Activated naive CD4-positive, alpha-beta T cell treated with anti-CD3 and anti-CD28 coated beads for 36 hours (primary cell): ENCODE measurements around the gene ARHGAP19. TPM values are rescaled to one million over a fixed set of nuclear protein-coding genes. Genes with fewer than 3 reads are reported as not detected.

Experiments used
- CTCF ChIA-PET: fragments of 350-600 bp; sonication (Branson Sonifier 250); formaldehyde crosslinking; loops from one replicate; lab custom pipeline; 2021; ENCODE audit warnings: antibody characterized with exemption; lab: Charles Lee
- DNase-seq: peaks from one replicate; pipeline ENCODE4 v3.0.0-alpha.2; 2020
- H3K27ac Mint-ChIP-seq: one replicate; pipeline ENCODE4 v1.8.0; 2021; ENCODE audit warnings: mild to moderate bottlenecking, mixed read lengths
- H3K27me3 Mint-ChIP-seq: one replicate; pipeline ENCODE4 v1.8.0; 2021; ENCODE audit warnings: low read depth, mixed read lengths
- H3K36me3 Mint-ChIP-seq: one replicate; pipeline ENCODE4 v1.8.0; 2021; ENCODE audit warnings: low read depth, mixed read lengths
- H3K4me1 Mint-ChIP-seq: one replicate; pipeline ENCODE4 v1.8.0; 2021; ENCODE audit warnings: low read depth, mixed read lengths
- H3K4me3 Mint-ChIP-seq: one replicate; pipeline ENCODE4 v1.8.0; 2021; ENCODE audit warnings: mild to moderate bottlenecking, moderate library complexity, mixed read lengths
- H3K9me3 Mint-ChIP-seq: one replicate; pipeline ENCODE4 v1.8.0; 2021; ENCODE audit warnings: mixed read lengths
- intact Hi-C: fragments of 100-400 bp; cut with micrococcal nuclease; formaldehyde crosslinking; loops from one replicate; pipeline ENCODE4 v1.15.1; 2023
- total RNA-seq, 2 experiments: library from RNA; stranded (reverse); gene quantifications; one replicate each; pipeline ENCODE4 v1.2.3, GENCODE V29; 2021

ARHGAP19 gene
- total RNA-seq, 2 experiments from 2014 or later, result 76.7 to 91.9 TPM

GRCh38 chr10:97217299-97217698 is 75.1 kb downstream of the ARHGAP19 start:
- no peaks in the 10 kb centered on the region for H3K27me3 Mint-ChIP-seq
- H3K27ac Mint-ChIP-seq, result no peak overlapping the region
- no peak for DNase-seq
- H3K9me3 Mint-ChIP-seq, result no peaks in the 10 kb centered on the region
- peaks cover 10% of the 10 kb centered on the region for H3K36me3 Mint-ChIP-seq
- peaks cover 31% of the 10 kb centered on the region for H3K4me1 Mint-ChIP-seq
- CTCF ChIA-PET, result interaction anchor here (0.7 to 11.6 kb wide), 10 partner anchors 8 to 317 kb away, joined by 3 to 213 read pairs (median 5); no protein-coding TSS in a partner anchor
- intact Hi-C loops, result loop anchor here (5.0 to 10.0 kb wide), 3 partner anchors 115 to 630 kb away; partner anchors contain the start of genes FRAT2 and TM9SF3
- no peak overlapping the region for H3K4me3 Mint-ChIP-seq

- intact Hi-C loops, result loop anchor here (5.0 to 10.0 kb wide), 3 partner anchors 117 to 628 kb away; partner anchors contain the start of genes FRAT2 and TM9SF3
These were observed 76.7 kb downstream of the ARHGAP19 start for GRCh38 chr10:97215619-97216260.

GRCh38 chr10:97213431-97213830 is 79.0 kb downstream of the ARHGAP19 start:
- no peak for DNase-seq
- peaks cover 19% of the 10 kb centered on the region for H3K4me1 Mint-ChIP-seq
- CTCF ChIA-PET, result interaction anchor here (11.3 to 11.6 kb wide), 2 partner anchors 18 to 139 kb away, joined by 170 to 213 read pairs; no protein-coding TSS in a partner anchor
- intact Hi-C loops, result loop anchor here (5.0 to 10.0 kb wide), 2 partner anchors 309 to 446 kb away; no protein-coding TSS in a partner anchor
- no peak overlapping the region for H3K4me3 Mint-ChIP-seq
- H3K27ac Mint-ChIP-seq, result no peak overlapping the region
- H3K36me3 Mint-ChIP-seq, result peaks cover 2% of the 10 kb centered on the region
- H3K27me3 Mint-ChIP-seq, result peaks cover 2% of the 10 kb centered on the region
- H3K9me3 Mint-ChIP-seq, result no peaks in the 10 kb centered on the region

More at GRCh38 chr10:97215619-97216260, 76.7 kb downstream of the ARHGAP19 start:
- H3K27ac Mint-ChIP-seq, result no peak overlapping the region
- peaks cover 31% of the 10 kb centered on the region for H3K4me1 Mint-ChIP-seq
- no peak for DNase-seq
- peaks cover 10% of the 10 kb centered on the region for H3K36me3 Mint-ChIP-seq
- no peaks in the 10 kb centered on the region for H3K27me3 Mint-ChIP-seq
- no peak overlapping the region for H3K4me3 Mint-ChIP-seq
- no peaks in the 10 kb centered on the region for H3K9me3 Mint-ChIP-seq
- CTCF ChIA-PET, result interaction anchor here (0.6 to 11.6 kb wide), 4 partner anchors 17 to 141 kb away, joined by 3 to 213 read pairs (median 22); no protein-coding TSS in a partner anchor

- Mint-ChIP-seq H3K9me3 (no peaks in the 10 kb centered on the region), H3K36me3 (no peaks in the 10 kb centered on the region), H3K27ac (no peak overlapping the region), H3K4me3 (no peak overlapping the region), H3K27me3 (peaks cover 2% of the 10 kb centered on the region), H3K4me1 (no peaks in the 10 kb centered on the region)
- CTCF ChIA-PET, result interaction anchor here (0.6 to 11.6 kb wide), 35 partner anchors 9 to 697 kb away, joined by 3 to 213 read pairs (median 5); partner anchors contain the start of gene TLL2
- no peak for DNase-seq
- intact Hi-C loops, result loop anchor here (2.0 to 10.0 kb wide), 3 partner anchors 130 to 444 kb away; no protein-coding TSS in a partner anchor
These were observed 81.2 kb downstream of the ARHGAP19 start for GRCh38 chr10:97211229-97211628.

- Mint-ChIP-seq H3K9me3 (no peaks in the 10 kb centered on the region), H3K36me3 (no peaks in the 10 kb centered on the region), H3K4me3 (no peak overlapping the region), H3K4me1 (no peaks in the 10 kb centered on the region), H3K27ac (no peak overlapping the region), H3K27me3 (peaks cover 2% of the 10 kb centered on the region)
- intact Hi-C loops, result loop anchor here (1.0 to 10.0 kb wide), 6 partner anchors 24 to 443 kb away; no protein-coding TSS in a partner anchor
- peak; percentile 86 for DNase-seq
- CTCF ChIA-PET, result interaction anchor here (0.5 to 11.6 kb wide), 54 partner anchors 9 to 845 kb away, joined by 3 to 213 read pairs (median 4); partner anchors contain the start of genes FRAT1 and TLL2
These were observed 81.9 kb downstream of the ARHGAP19 start for GRCh38 chr10:97210543-97210960.

- intact Hi-C loops, result no loop called here
- Mint-ChIP-seq H3K4me1 (no peaks in the 10 kb centered on the region), H3K36me3 (no peaks in the 10 kb centered on the region), H3K9me3 (no peaks in the 10 kb centered on the region), H3K27ac (no peak overlapping the region), H3K4me3 (no peak overlapping the region), H3K27me3 (peaks cover 2% of the 10 kb centered on the region)
- CTCF ChIA-PET, result interaction anchor here (1.0 to 11.6 kb wide), 7 partner anchors 12 to 170 kb away, joined by 3 to 213 read pairs (median 50); no protein-coding TSS in a partner anchor
- DNase-seq, result no peak
These were observed 84.6 kb downstream of the ARHGAP19 start for GRCh38 chr10:97207756-97208346.

GRCh38 chr10:97207131-97207530 is 85.3 kb downstream of the ARHGAP19 start:
- Mint-ChIP-seq H3K36me3 (no peaks in the 10 kb centered on the region), H3K9me3 (no peaks in the 10 kb centered on the region), H3K27ac (no peak overlapping the region), H3K27me3 (peaks cover 5% of the 10 kb centered on the region), H3K4me3 (no peak overlapping the region), H3K4me1 (no peaks in the 10 kb centered on the region)
- intact Hi-C loops, result no loop called here
- CTCF ChIA-PET, result interaction anchor here (1.0 to 11.3 kb wide), 5 partner anchors 11 to 169 kb away, joined by 3 to 170 read pairs (median 50); no protein-coding TSS in a partner anchor
- no peak for DNase-seq

- CTCF ChIA-PET, result interaction anchor here (1.1 to 11.3 kb wide), 4 partner anchors 9 to 133 kb away, joined by 3 to 170 read pairs (median 8); no protein-coding TSS in a partner anchor
- Mint-ChIP-seq H3K27ac (no peak overlapping the region), H3K9me3 (no peaks in the 10 kb centered on the region), H3K36me3 (no peaks in the 10 kb centered on the region), H3K27me3 (peaks cover 9% of the 10 kb centered on the region), H3K4me3 (no peak overlapping the region), H3K4me1 (no peaks in the 10 kb centered on the region)
- intact Hi-C loops, result no loop called here
- no peak for DNase-seq
These were observed 87.4 kb downstream of the ARHGAP19 start for GRCh38 chr10:97204826-97205679.

GRCh38 chr10:97203220-97203619 is 89.2 kb downstream of the ARHGAP19 start:
- no peaks in the 10 kb centered on the region for H3K9me3 Mint-ChIP-seq

GRCh38 chr10:97200616-97201015 is 91.8 kb downstream of the ARHGAP19 start:
- intact Hi-C loops, result no loop called here

More at GRCh38 chr10:97203220-97203619, 89.2 kb downstream of the ARHGAP19 start:
- Mint-ChIP-seq H3K4me1 (no peaks in the 10 kb centered on the region), H3K27ac (no peak overlapping the region), H3K36me3 (no peaks in the 10 kb centered on the region), H3K4me3 (no peak overlapping the region), H3K27me3 (peaks cover 12% of the 10 kb centered on the region)
- CTCF ChIA-PET, result interaction anchor here (0.6 to 11.3 kb wide), 8 partner anchors 8 to 179 kb away, joined by 3 to 170 read pairs (median 3); no protein-coding TSS in a partner anchor
- DNase-seq, result no peak
- intact Hi-C loops, result no loop called here

GRCh38 chr10:97199152-97199551 is 93.3 kb downstream of the ARHGAP19 start:
- Mint-ChIP-seq H3K4me3 (no peak overlapping the region), H3K27me3 (peaks cover 22% of the 10 kb centered on the region), H3K27ac (no peak overlapping the region), H3K4me1 (peaks cover 7% of the 10 kb centered on the region), H3K9me3 (no peaks in the 10 kb centered on the region), H3K36me3 (no peaks in the 10 kb centered on the region)
- CTCF ChIA-PET, result interaction anchor here (0.6 to 13.0 kb wide), 3 partner anchors 9 to 160 kb away, joined by 3 to 170 read pairs (median 5); no protein-coding TSS in a partner anchor
- no peak for DNase-seq
- intact Hi-C loops, result no loop called here

More at GRCh38 chr10:97200616-97201015, 91.8 kb downstream of the ARHGAP19 start:
- peaks cover 17% of the 10 kb centered on the region for H3K27me3 Mint-ChIP-seq
- no peak for DNase-seq
- no peaks in the 10 kb centered on the region for H3K36me3 Mint-ChIP-seq
- H3K4me1 Mint-ChIP-seq, result peaks cover 5% of the 10 kb centered on the region
- H3K9me3 Mint-ChIP-seq, result no peaks in the 10 kb centered on the region
- no peak overlapping the region for H3K27ac Mint-ChIP-seq
- H3K4me3 Mint-ChIP-seq, result no peak overlapping the region
- CTCF ChIA-PET, result interaction anchor here (1.0 to 13.0 kb wide), 2 partner anchors 8 to 127 kb away, joined by 3 to 170 read pairs; no protein-coding TSS in a partner anchor
